ENCODE results near the gene FILIP1L.

FILIP1L gene

DNA sequence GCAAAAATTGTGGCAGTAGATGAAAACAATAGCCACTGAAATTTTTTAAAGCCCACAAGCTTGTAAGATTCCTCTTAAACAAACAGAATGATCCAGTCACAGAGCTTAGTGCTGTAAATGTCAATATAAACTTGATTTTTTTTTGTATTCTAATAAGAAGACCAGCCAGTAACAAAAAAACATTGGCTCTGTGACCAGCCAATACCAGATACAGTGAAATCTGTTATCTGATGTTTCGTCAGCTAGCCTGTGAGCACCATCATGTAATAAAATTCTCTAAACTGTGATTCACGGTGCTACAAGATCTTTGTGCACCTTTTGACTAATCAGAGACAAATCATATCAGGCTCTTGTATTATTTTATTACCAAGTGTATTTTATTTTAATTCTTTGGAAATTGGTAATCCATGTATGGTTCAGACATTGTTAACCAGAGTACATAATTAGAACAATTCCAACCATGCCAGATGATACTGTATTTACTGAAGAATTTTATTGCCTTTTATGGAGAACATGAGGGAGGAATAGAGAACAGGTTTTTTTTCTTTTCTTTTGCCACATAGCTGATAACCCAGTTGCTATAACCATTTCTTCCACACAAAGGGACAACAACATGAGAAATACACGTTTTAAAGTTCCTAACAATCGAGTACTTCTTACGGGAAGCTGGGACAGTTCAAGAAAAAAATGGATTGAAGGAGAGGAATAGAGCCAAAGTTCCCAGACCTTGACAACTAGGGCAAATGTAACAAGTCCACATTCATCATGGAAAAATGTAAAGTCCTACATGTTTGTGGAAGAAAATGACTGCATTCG lies 71.9 kb downstream of the FILIP1L start:
- no peak for DNase-seq (ENCODE audit: low read depth in 3 of 3)

DNA sequence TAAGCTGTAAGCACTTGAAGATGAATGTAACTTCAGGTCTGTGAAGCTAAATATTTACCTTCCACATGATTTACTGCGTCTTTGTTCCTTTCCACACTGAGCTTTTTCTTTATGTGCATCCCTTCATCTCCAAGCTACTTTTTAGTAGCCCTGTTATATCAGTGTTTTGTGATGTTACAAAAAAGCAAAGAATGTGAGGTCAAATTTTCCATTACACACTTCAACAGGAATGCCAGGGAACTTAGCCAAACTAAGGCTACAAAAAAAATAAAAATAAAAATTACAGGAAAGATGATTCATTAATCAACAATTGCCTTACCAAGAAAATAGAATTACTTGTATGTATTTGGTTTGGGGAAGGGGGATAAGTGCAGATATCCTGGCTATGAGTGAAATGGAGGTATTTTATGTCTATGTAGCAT lies 73.0 kb downstream of the FILIP1L start:
- no peak for DNase-seq (ENCODE audit: low read depth in 3 of 3)

DNA sequence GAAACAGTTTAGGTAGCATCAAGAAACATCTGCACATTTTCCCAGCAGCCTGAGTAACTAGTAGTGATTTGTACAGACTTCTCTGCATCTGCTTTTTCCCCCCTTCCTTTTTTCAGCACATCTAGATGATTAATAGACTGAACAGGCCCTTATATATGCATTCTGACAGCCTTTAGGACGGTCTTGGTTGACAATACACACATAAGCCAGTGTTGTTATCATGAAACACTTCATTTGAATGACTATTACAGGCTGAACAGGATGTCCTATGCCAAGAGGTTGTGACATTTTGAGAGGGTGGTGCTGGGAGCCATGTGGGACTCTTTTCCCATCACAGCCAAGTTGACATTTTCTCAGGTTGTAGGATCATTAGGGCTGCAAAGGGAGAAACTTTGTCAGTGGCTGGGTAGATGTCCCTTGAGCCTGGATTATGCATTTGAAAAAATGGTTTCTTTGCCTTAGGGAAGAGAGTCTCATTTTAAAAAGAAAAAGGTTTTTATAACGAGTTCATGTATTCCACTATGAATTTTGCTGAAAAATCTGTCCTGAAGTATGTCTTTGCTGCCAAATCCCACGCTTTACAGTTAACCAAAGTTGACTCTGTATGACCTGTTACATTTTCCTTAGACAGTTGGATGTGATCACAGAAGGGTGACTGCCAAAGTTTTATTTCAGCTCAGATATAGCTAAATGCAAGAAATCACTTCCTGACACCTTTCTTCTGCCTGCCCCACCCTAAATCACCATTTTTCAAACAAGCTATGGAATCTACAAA lies 73.7 kb downstream of the FILIP1L start:
- DNase-seq (ENCODE audit: low read depth in 3 of 3), result no peak

DNA sequence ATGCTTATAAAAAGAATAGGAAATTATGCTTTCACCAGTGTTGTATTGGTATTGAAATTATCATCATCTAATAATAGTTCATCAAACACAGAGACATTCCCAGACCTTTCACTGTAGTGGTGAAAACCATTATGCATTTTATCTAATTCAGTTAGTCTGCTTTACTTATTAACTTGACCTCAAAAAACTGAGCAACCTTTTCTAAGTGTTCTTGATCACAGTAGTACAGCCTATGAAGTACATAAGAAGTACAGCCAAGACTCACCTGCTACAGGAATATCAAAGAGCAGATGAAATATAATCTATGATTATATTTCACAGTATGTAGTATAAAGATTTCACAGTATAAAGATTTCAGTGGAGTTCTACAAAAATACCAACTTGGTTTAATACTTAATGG lies 75.2 kb downstream of the FILIP1L start:
- no peak for DNase-seq (ENCODE audit: low read depth in 3 of 3)

DNA sequence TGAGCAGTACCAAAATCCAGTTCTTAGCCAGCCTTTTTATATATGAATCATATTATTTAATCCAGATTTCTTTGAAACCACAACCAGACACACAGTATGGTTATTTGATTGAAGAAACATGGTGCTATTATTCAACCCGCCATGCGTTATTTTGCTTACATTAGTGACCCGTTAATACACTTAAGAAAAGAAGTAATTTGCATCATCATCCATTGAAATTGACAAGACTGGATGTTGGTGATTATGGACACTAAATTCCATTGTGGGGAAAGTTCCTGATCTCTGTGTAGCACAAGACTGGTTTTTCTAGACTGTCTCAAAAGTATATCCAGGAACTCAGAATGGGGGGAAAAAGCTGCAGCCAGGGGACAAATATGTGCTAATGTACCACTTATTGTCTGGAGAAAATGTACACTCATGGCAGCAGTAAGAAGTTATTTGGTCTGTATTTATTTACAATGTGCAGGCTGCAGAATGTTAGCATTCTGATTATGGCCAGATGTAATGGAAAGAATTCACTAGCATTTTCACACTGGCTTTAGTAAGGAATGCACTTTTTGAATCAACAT lies 80.3 kb downstream of the FILIP1L start:
- no peak for DNase-seq (ENCODE audit: low read depth in 3 of 3)

DNA sequence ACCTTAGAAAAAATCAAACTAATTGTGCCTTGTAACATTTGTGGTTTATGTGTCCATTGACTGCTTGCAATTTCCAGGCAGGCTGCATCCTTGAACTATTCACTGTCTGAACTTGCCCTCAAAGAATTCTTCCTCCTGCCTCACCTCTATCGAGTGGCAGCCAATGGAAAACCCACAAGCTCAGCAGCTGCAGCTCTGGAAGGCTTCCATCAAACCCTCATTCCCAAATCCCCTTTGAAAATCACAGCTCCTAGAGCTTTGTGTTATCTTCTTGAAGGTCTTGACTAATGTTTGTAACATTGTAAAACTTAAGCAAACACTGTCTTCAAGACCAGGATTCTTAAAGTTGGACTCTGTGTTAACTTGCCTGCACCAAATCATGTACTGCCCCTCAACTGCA lies 81.1 kb downstream of the FILIP1L start:
- no peak for DNase-seq (ENCODE audit: low read depth in 3 of 3)

DNA sequence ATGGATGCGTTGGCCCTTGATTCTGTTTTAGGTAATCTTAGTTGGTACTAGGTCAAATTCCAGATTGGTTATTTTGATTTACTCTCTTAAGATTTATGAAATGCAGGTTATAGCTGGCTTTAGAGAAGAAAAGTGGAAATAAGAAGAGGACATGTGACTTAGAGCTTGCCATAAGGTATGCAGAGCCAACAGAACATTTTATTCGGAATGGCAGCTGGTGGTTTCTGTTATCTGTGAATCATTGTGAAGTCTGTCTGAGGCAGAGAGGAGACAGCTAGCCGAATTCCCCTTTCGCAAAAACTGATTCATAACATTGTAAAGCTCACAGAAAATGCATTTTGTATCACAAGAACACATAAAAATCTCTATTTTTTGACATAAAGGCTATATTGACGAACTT lies 82.1 kb downstream of the FILIP1L start:
- no peak for DNase-seq (ENCODE audit: low read depth in 3 of 3)

DNA sequence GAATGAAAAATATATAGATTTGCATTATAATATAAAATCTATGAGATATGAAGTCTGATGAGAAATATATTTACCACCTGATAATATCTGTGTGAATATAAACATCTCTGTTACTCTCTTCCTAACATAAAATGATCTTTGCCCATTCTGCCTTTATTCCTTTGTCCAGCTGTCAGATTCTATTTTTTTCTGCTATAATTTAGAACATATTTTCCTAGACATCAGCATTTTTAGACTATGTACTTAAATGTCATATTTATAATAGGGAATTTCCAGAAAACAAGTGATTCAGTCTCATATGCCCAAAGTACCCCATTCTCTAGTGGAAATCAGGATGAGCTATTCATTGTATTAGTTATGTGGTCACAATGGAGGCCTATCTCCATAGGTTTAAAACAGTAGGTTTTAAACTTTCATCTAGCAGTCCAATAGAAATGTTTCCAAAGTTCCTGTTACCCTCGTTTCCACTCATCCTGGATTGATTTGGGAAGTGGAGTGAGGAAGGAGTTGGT lies 83.3 kb downstream of the FILIP1L start:
- DNase-seq (ENCODE audit: low read depth in 3 of 3), result no peak

DNA sequence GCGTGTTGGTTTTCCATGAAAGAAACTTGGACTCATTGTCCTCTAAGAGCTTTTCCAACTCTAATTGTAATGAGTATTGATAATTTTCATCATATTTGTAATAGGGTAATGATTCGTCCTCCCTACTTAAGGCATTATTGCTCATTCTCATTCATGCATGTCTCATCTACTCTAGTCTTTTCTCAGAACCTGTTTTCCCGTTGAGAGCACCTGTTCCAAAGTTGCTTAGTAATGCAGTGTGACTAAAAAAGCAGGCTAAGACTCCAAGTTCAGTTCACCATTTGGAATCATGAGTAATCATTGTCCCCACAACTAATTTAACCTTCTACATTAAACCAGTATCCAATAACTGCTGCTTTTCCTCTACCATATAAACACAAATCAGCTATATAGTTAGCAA lies 84.0 kb downstream of the FILIP1L start:
- no peak for DNase-seq (ENCODE audit: low read depth in 3 of 3)

DNA sequence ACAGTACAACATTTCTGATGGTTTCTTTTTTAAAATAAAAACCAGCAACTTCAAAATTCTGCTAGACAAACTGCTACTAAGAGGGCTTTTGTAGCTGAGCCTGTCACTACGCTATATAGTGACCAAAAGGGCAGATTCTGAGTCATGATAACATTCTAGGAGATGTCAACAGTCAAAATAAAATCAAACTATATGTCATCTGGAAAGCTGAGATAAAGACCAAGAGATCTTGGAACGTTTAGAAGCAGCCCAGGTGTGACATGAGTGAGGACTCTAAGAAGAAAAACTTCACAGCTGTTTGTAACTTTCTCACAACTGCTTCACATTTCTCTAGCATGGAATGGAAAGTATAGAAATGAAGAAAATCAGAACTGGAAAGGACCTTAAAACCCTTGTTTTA lies 84.6 kb downstream of the FILIP1L start:
- no peak for DNase-seq (ENCODE audit: low read depth in 3 of 3)

DNA sequence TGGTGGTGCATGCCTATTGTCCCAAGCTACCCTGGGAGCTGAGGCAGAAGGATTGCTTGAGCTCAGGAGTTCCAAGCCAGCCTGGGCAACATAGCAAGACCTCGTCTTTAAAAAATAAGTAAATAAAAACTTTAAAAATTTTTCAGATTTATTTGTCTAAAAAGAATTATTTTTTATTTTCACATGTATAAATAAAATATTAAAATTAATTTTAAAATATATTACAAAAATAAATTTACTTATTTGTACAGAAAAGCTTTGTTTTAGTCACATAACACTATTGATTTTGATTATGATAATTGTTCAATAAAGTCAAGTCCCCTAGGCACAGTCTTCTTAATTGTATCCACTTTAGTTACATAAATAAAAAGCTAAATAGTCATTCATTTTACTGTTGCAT lies 85.2 kb downstream of the FILIP1L start:
- DNase-seq (ENCODE audit: low read depth in 3 of 3), result no peak

DNA sequence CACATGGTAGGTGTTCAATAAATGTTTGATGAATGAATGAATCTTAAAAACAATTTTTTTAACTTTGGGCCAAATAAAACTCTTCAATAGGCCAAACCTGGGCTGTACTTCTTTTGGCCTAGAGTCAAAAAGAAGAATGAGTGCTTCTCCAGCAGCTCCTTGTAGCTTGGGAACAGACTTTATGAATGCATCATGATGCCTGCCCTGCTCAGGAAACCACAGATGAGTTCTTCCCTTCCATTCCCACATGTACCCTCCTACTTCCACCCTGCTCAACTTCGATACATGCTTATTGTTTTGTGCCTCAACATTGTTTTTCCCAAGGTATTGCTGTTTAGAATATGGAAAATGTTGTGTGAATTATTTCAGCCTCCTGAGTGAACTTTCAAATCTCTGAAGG lies 87.0 kb downstream of the FILIP1L start:
- no peak for DNase-seq (ENCODE audit: low read depth in 3 of 3)

DNA sequence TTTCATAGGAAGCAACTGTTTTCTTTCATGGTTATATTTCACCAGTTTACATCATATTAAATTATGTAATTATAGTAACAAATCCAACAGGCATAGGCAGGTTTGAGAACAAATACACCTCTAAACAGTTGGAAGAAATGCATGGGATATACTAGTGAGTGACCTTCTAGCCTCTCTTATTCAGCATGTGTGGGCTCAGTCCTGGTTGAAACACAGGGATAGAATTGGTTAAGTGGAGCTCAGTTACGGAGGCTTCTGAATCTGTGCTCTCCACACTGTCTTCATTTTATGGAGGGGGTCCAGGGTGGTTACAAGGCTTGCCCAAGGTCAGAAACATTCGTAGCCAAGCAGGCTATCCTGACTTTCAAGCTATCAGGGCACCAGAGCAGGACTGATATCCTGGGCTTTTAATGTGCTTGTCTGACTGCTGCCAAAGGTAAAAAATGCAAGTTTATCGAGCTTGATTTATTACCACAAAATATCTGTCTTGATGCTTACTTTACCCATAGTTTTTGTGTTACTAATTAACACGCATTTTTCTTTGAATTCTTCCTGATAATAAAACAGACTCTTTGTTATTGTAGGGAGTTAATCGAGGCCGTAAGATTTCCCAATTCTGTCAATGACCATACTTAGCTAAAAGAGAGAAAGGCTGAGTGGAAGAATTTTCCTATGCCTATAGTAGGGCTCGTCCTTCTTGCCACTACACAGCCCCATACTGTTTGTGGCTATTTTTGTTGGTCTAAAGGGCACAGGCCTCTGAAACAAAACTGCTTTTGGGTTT lies 89.6 kb downstream of the FILIP1L start:
- DNase-seq (ENCODE audit: low read depth in 3 of 3), result no peak

DNA sequence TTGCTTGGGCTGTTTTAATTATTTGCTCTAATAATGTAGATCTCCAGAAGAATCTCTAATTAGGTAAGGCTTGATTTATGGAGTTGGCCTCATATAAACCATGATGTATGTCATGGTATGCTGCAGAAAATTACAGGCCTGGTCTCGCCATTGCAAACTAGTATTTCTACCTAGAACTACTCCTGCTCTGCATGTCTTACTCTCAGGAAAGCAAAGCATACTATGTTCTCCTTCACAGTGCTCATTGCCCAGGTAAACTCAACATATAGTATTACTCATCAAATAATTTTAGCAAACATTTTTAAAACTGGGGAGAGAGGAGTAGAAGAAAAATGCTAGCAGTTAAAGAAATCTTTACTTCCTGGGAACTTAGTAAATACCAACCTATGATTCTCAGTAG lies 90.7 kb downstream of the FILIP1L start:
- DNase-seq (ENCODE audit: low read depth in 3 of 3), result no peak

DNA sequence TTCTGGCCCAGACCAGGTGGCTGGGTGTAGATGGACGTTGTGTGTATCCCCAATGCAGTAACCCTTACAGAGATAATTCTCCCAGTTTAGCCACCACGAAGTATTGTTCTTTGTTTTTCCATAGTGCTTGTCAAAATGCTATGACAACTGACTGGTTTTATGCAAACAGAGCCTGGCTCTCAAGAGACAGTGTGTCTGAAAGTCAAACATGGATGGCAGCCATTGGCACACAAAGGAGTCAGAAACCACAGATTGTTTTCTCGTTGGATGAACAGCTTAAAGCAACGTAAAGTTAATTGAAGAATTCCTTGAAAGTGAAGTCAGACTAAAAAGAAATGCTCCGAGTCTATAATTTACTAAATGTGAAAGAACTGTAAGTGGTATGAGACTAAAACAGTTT lies 91.2 kb downstream of the FILIP1L start:
- DNase-seq (ENCODE audit: low read depth in 3 of 3), result no peak

DNA sequence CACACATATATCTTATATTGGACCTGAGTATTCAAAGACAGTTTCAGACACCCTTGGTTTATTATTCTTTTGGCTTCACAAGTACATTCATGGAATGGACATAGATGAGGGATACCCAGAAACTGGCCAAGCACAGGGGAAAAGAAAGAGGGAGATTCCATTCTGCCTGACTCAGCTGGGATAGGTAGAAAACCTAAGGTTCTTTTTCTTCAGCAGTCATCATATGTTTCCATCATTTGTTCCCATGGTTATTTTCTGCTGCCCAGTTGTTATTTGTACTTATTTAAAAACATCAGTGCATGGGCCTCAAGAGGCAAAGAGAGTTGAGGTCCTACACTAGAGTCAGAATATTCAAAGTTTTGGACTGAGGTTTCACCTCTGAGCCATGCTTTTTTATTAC lies 91.8 kb downstream of the FILIP1L start:
- DNase-seq (ENCODE audit: low read depth in 3 of 3), result no peak

DNA sequence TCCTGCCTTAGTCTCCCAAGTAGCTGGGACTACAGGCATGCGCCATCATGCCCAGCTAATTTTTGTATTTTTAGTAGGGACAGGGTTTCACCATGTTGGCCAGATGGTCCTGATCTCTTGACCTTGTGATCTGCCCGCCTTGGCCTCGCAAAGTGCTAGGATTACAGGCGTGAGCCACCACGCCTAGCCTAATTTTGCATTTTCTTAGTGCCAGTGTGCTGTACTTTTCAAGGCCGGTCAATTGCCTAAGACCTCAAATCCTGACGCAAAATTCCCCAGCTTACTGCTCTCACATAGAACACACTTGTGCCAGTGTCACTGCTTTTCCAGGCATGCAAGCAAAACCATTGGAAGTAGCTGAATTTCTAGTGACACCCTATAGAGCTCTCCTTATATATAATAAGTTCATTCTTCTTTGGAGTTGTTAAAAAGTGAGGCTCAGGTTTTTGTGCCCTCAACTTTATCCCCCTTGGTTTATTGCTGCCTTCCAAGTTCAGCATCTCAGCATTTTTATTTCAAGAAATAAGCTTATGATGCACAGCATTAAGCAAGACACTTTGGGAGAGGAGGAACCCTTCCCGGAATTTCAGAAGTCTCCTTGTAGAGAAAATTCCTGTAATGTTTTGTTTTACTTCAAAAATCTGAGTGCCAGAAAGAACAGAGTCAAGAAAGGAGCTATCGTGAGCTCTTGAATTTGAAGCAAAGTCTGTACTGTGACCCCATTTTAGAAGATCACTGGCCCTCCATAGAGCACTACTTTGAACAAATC lies 93.2 kb downstream of the FILIP1L start:
- DNase-seq (ENCODE audit: low read depth in 3 of 3), result no peak

DNA sequence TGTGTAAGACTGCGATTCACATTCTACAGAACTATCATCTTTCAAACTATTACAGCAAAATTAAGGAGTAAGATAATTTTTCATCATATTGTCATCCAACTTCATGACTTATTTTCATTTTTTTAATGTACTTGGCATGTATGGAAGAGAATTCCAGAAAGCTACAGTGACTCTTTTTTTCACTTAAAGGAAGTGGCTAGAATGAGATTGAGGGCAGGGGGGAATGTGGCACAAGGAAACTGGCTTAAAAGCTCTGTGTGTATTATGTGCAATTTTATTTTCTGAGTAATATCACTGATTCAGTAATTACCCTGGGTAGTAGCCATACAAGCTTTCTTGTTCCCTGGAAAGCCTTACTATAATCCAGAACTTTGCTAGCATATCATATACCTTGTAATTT lies 94.6 kb downstream of the FILIP1L start:
- no peak for DNase-seq (ENCODE audit: low read depth in 3 of 3)

DNA sequence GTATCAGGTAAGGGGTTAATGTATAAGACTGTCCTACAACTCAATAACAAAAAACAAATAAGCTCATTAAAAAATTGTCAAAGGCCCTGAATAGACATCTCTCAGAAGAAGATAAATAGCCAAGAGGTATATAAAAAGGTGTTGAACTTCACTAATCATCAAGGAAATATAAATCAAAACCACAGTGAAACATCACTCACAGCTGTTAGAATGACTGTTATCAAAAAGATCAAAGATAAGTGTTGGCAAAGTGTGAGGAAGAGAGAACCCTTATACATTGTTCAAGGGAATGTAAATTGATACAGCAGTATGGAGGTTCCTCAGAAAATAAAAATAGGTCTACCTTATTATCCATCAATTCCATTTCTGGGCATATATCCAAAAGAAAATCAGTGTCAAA lies 95.5 kb downstream of the FILIP1L start:
- no peak for DNase-seq (ENCODE audit: low read depth in 3 of 3)

DNA sequence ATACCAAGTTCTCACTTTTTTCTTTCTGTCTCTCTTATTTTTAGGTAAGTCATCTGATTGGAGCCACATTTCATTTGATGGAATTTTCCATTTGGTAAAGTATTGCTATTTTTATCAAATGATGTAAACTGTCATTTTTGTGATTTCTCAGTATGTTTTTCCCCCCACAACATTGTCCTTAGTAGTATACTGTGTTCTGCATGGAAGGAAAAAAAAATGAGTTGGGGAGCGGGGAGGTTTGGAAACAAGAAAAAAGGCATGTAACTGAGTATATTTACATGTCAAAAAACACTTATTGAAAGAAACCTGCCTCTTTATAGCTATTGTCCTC lies 104.2 kb downstream of the FILIP1L start:
- no peak for DNase-seq (ENCODE audit: low read depth in 3 of 3)

All from stimulated activated CD4-positive, alpha-beta T cell treated with anti-CD3 and anti-CD28 coated beads, TNF-alpha, amount 100 ng/mL, for 48 hours (primary cell).